Activated naive CD8-positive, alpha-beta T cell treated with anti-CD3 and anti-CD28 coated beads, Interleukin-2, amount 50 U/mL, for 24 hours (primary cell): ENCODE results near the gene PTPRQ.

Experiments
- ATAC-seq: fragments of 150-1000 bp; cut with Tn5 transposase; one replicate; pipeline ENCODE4 v1.10.0; 2021
- DNase-seq: peaks from one replicate; pipeline ENCODE4 v3.0.0; 2021
- H3K27ac Mint-ChIP-seq: one replicate; pipeline ENCODE4 v1.8.0; 2021; ENCODE audit warnings: mild to moderate bottlenecking, mixed read lengths
- H3K27me3 Mint-ChIP-seq: one replicate; pipeline ENCODE4 v1.8.0; 2021; ENCODE audit warnings: mixed read lengths
- H3K36me3 Mint-ChIP-seq: one replicate; pipeline ENCODE4 v1.8.0; 2021; ENCODE audit warnings: low read depth, mixed read lengths
- H3K4me1 Mint-ChIP-seq: one replicate; pipeline ENCODE4 v1.8.0; 2021; ENCODE audit warnings: mixed read lengths
- H3K4me3 Mint-ChIP-seq: one replicate; pipeline ENCODE4 v1.8.0; 2021; ENCODE audit warnings: mild to moderate bottlenecking, moderate library complexity, mixed read lengths
- H3K9me3 Mint-ChIP-seq: one replicate; pipeline ENCODE4 v1.8.0; 2021; ENCODE audit warnings: mixed read lengths

The PTPRQ gene

GRCh38 chr12:80443974-80444666 is at the start of gene PTPRQ:
Gene PTPRQ (plus strand): TSS chr12:80444235. CDS start chr12:80444346, 111 bp downstream.
- H3K4me3 Mint-ChIP-seq, result no peak within 1 kb of the TSS
- no peaks in the 10 kb centered on the region for H3K27me3 Mint-ChIP-seq
- ATAC-seq (no peak), DNase-seq (no peak)
- peaks cover 13% of the 10 kb centered on the region for H3K9me3 Mint-ChIP-seq
- H3K27ac Mint-ChIP-seq, result no peak within 1 kb of the TSS
- H3K4me1 Mint-ChIP-seq, result no peaks in the 10 kb centered on the region
- H3K36me3 Mint-ChIP-seq, result no peaks in the 10 kb centered on the region

GRCh38 chr12:80400571-80400991 is 43.5 kb upstream of the PTPRQ start:
- peaks cover 10% of the 10 kb centered on the region for H3K27me3 Mint-ChIP-seq
- no peak for DNase-seq
- H3K4me3 Mint-ChIP-seq, result no peak overlapping the region
- ATAC-seq, result no peak
- no peaks in the 10 kb centered on the region for H3K4me1 Mint-ChIP-seq
- peaks cover 3% of the 10 kb centered on the region for H3K9me3 Mint-ChIP-seq
- H3K27ac Mint-ChIP-seq, result no peak overlapping the region
- no peaks in the 10 kb centered on the region for H3K36me3 Mint-ChIP-seq

- Mint-ChIP-seq H3K27ac (no peak overlapping the region), H3K4me1 (no peaks in the 10 kb centered on the region), H3K27me3 (peaks cover 10% of the 10 kb centered on the region), H3K36me3 (no peaks in the 10 kb centered on the region), H3K4me3 (no peak overlapping the region), H3K9me3 (peaks cover 3% of the 10 kb centered on the region)
- ATAC-seq (no peak), DNase-seq (no peak)
Observed at GRCh38 chr12:80401191-80401590, 42.8 kb upstream of the PTPRQ start.

DNA sequence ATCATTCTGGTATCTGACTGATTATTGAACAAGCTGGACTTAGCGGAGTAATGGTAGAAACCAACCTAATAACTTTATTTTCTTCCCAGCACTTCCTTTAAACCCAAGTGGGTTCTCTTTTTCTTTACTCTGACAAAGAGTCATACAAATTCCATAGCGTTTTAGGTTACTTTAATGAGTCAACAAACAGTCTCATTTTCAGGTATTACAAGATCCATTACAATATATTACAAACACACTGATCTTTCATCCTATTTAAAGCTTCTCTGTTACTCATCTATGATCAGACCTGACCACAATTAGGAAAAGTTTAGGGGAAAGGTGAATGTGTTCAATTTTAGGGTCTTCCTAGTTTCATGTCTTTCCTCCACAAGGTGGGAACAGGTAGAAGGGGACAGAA is 39.4 kb upstream of the PTPRQ start:
- no peak overlapping the region for H3K4me3 Mint-ChIP-seq
- no peaks in the 10 kb centered on the region for H3K4me1 Mint-ChIP-seq
- no peaks in the 10 kb centered on the region for H3K36me3 Mint-ChIP-seq
- no peak overlapping the region for H3K27ac Mint-ChIP-seq
- no peak for ATAC-seq
- H3K27me3 Mint-ChIP-seq, result peaks cover 9% of the 10 kb centered on the region
- no peak for DNase-seq
- peaks cover 3% of the 10 kb centered on the region for H3K9me3 Mint-ChIP-seq

- no peak overlapping the region for H3K4me3 Mint-ChIP-seq
- no peaks in the 10 kb centered on the region for H3K4me1 Mint-ChIP-seq
- no peaks in the 10 kb centered on the region for H3K36me3 Mint-ChIP-seq
- no peak overlapping the region for H3K27ac Mint-ChIP-seq
- DNase-seq (no peak), ATAC-seq (no peak)
- H3K9me3 Mint-ChIP-seq, result no peaks in the 10 kb centered on the region
- H3K27me3 Mint-ChIP-seq, result no peaks in the 10 kb centered on the region
Observed at GRCh38 chr12:80406253-80406652, 37.8 kb upstream of the PTPRQ start.

DNA sequence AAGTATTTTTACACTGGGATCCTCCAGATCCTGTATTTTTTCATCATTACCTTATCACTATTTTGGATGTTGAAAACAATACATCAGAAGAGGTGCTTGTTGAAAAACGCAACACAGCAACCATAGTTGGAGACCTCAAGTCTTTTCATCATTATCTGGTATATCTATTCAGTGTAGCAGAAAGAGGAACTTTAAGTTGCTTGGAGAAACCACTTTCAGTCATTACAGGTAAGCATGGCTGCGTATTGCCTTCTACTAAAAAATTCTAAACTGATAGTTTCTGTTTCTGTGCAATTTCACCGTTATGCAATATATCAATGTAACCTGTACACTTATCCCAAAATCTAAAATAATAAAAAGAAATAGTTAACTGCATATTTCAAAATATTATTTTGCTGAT is 32.2 kb upstream of the PTPRQ start:
- H3K4me3 Mint-ChIP-seq, result no peak overlapping the region
- H3K4me1 Mint-ChIP-seq, result no peaks in the 10 kb centered on the region
- no peak for DNase-seq
- no peak overlapping the region for H3K27ac Mint-ChIP-seq
- no peaks in the 10 kb centered on the region for H3K9me3 Mint-ChIP-seq
- no peak for ATAC-seq
- H3K27me3 Mint-ChIP-seq, result no peaks in the 10 kb centered on the region
- H3K36me3 Mint-ChIP-seq, result no peaks in the 10 kb centered on the region

DNA sequence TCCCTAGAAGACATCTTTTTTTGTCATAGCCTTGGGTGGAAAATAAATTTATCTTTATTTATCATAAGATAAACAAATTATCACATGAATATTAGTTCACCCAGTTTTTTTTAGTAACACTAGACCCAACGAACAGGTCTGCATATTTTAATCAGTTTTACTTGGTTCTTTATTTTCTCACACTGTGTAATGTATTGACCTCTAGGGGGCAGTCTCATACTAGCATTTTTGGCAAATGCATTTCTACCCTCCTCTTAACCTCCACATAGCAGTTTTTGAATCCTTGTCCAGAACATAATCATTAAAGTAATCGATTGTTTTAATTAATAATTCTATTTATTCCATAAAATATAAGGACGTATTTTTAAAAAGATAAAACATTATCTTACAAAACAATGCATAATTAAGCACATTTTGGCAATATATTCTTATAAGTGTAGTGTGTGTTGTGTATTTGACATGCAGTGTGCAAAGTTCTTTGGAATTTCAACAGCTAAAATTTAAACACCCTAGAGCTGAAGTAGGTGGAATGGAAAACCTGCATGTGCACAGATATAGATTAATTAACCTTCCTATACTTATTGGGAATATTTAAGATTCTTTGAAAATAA is 31.6 kb upstream of the PTPRQ start:
- DNase-seq (no peak), ATAC-seq (no peak)
- Mint-ChIP-seq H3K9me3 (no peaks in the 10 kb centered on the region), H3K27ac (no peak overlapping the region), H3K36me3 (no peaks in the 10 kb centered on the region), H3K4me1 (no peaks in the 10 kb centered on the region), H3K27me3 (no peaks in the 10 kb centered on the region), H3K4me3 (no peak overlapping the region)

DNA sequence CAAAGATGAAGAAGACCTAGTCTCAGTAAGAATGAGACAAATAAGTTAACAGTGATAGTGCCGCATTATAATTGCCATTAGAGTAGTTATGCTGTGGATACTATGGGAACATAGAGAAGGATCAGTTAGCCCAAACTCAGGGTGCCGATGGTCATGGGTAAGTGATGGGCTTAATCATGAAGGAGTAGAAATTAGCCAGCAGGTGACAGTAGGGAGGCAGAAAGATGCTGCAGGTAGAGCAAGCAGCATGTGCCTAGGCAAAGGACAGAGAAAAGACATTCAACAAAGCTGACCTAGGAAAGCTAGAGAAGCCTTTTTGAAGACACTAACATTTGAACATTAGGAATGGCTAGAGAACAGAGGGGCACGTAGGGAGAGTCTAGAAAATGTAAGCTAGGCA is 30.6 kb upstream of the PTPRQ start:
- Mint-ChIP-seq H3K4me3 (no peak overlapping the region), H3K27ac (no peak overlapping the region), H3K36me3 (no peaks in the 10 kb centered on the region), H3K27me3 (no peaks in the 10 kb centered on the region), H3K4me1 (no peaks in the 10 kb centered on the region), H3K9me3 (no peaks in the 10 kb centered on the region)
- DNase-seq (no peak), ATAC-seq (no peak)

DNA sequence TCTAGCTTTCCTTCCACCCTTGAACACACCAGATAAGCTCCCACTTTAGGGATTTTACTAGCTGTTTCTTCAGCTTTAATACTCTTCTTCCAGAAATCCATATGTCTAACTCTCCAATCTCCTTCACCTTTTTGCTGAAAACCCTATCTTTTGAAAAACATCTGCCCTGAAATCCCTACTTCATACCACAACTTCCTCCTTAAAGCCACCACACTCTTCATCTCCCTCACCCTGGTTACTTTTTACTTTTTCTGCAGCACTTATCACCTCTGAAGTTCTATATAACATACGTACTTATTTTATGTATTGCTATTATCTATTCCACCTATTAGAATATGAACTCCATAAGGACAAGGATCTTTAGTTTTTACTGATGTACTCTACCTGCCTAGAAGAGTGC is 28.6 kb upstream of the PTPRQ start:
- Mint-ChIP-seq H3K4me1 (no peaks in the 10 kb centered on the region), H3K36me3 (no peaks in the 10 kb centered on the region), H3K27me3 (no peaks in the 10 kb centered on the region), H3K4me3 (no peak overlapping the region), H3K27ac (no peak overlapping the region), H3K9me3 (no peaks in the 10 kb centered on the region)
- ATAC-seq (no peak), DNase-seq (no peak)

- DNase-seq, result no peak
- no peaks in the 10 kb centered on the region for H3K27me3 Mint-ChIP-seq
- ATAC-seq, result no peak
- H3K27ac Mint-ChIP-seq, result no peak overlapping the region
- H3K4me3 Mint-ChIP-seq, result no peak overlapping the region
- H3K4me1 Mint-ChIP-seq, result no peaks in the 10 kb centered on the region
- no peaks in the 10 kb centered on the region for H3K9me3 Mint-ChIP-seq
- H3K36me3 Mint-ChIP-seq, result no peaks in the 10 kb centered on the region
Observed at GRCh38 chr12:80419644-80420043, 24.4 kb upstream of the PTPRQ start.

DNA sequence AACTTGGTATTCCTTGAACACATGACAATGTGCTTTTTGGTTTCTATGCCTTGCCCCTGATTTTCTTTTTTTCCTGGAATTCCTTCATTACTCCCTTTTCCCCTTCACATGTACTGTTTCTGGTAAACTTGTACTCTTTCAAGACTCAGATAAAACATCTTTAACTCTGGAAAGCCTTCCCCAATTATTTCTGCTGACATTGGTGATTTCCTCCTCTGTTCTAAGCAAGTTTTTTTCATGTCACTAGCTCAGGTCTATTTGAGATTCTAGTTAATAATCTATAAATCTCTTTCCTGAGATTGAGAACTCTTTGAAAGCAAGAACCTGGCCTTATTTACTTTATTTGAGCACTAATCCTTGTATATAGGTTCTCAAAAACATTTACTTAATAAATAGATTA is 24.0 kb upstream of the PTPRQ start:
- DNase-seq, result no peak

DNA sequence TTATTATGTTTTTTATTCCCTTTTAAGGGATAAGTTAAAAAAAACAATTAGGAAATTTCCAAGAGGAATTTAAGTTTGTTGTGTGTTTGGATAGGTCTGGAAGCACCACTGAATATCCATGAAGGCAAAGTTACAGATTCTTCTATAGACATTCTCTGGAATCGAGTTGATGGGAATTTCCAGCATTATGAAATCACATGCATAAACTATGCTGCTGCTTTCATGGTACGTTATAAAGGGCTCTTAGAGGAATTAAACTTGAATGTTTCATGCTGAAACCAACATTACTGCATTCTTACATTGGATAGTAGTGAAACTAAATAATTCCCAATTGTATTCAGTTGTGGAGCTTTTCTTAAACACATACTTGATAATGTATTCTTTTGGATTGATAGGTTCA is 21.5 kb upstream of the PTPRQ start:
- Mint-ChIP-seq H3K27ac (no peak overlapping the region), H3K36me3 (no peaks in the 10 kb centered on the region), H3K27me3 (no peaks in the 10 kb centered on the region), H3K4me3 (no peak overlapping the region), H3K9me3 (no peaks in the 10 kb centered on the region), H3K4me1 (no peaks in the 10 kb centered on the region)
- no peak for ATAC-seq
- DNase-seq, result no peak

More for the DNA sequence above, 24.0 kb upstream of the PTPRQ start:
- H3K4me3 Mint-ChIP-seq, result no peak overlapping the region
- no peak overlapping the region for H3K27ac Mint-ChIP-seq
- no peaks in the 10 kb centered on the region for H3K36me3 Mint-ChIP-seq
- H3K27me3 Mint-ChIP-seq, result no peaks in the 10 kb centered on the region
- no peak for ATAC-seq
- H3K4me1 Mint-ChIP-seq, result no peaks in the 10 kb centered on the region
- no peaks in the 10 kb centered on the region for H3K9me3 Mint-ChIP-seq

GRCh38 chr12:80432061-80432460 is 12.0 kb upstream of the PTPRQ start:
- Mint-ChIP-seq H3K27ac (no peak overlapping the region), H3K9me3 (no peaks in the 10 kb centered on the region), H3K36me3 (no peaks in the 10 kb centered on the region), H3K4me3 (no peak overlapping the region), H3K4me1 (no peaks in the 10 kb centered on the region), H3K27me3 (no peaks in the 10 kb centered on the region)
- ATAC-seq, result no peak
- no peak for DNase-seq

DNA sequence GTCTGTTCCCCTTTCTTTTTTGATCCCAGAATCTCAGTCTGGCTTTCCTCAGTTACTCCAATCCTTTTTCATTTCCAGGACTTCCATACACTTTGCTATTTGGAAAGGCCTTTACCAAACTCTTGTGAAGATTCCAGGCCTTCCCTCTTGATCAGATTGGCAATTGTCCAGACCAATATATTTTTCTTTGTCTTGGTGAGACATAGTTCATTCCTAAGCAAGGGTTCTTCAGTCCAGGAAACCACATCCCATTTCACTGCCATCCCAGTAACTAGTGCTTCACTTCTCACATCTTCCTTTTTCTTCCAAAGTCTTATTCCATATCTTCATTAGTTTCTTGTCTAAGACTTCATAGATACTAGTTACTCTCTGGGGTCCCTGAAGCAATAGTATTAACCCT is 2.1 kb upstream of the PTPRQ start:
- DNase-seq, result no peak
- H3K4me1 Mint-ChIP-seq, result no peaks in the 10 kb centered on the region
- H3K9me3 Mint-ChIP-seq, result peaks cover 4% of the 10 kb centered on the region
- H3K27me3 Mint-ChIP-seq, result no peaks in the 10 kb centered on the region
- H3K4me3 Mint-ChIP-seq, result no peak overlapping the region
- no peaks in the 10 kb centered on the region for H3K36me3 Mint-ChIP-seq
- no peak overlapping the region for H3K27ac Mint-ChIP-seq
- ATAC-seq, result no peak

GRCh38 chr12:80442426-80443222 is 1.4 kb upstream of the PTPRQ start:
- Mint-ChIP-seq H3K27ac (no peak overlapping the region), H3K9me3 (peaks cover 9% of the 10 kb centered on the region), H3K4me3 (no peak overlapping the region), H3K27me3 (no peaks in the 10 kb centered on the region), H3K36me3 (no peaks in the 10 kb centered on the region), H3K4me1 (no peaks in the 10 kb centered on the region)
- DNase-seq (no peak), ATAC-seq (no peak)
